LNCAP (cell line): ENCODE results near the gene HS3ST4.

ENCODE experiments used
- TF ChIP-seq, protein P1 (sequence below): fragments of 450-650 bp; IDR thresholded peaks from 2 replicates; pipeline ENCODE4 v1.5.1; 2017; ENCODE audit warnings: mild to moderate bottlenecking

HS3ST4 gene

DNA sequence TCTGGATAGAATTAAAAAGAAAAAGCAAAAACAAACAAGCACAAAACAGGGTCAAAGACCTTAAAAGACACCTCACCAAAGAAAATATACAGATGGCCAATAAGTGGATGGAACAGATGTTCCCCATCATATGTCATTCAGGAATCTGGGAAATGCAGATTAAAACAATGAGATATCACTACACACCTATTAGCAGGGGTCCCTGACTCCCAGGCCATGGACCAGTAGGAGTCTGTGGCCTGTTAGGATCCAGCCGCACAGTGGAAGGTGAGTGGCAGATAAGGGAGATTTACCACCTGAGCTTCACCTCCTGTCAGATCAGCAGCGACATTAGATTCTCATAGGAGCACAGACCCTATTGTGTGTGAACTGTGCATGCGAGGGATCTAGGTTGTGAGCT is 167.9 kb downstream of the HS3ST4 start:
- TF ChIP-seq, protein P1, sequence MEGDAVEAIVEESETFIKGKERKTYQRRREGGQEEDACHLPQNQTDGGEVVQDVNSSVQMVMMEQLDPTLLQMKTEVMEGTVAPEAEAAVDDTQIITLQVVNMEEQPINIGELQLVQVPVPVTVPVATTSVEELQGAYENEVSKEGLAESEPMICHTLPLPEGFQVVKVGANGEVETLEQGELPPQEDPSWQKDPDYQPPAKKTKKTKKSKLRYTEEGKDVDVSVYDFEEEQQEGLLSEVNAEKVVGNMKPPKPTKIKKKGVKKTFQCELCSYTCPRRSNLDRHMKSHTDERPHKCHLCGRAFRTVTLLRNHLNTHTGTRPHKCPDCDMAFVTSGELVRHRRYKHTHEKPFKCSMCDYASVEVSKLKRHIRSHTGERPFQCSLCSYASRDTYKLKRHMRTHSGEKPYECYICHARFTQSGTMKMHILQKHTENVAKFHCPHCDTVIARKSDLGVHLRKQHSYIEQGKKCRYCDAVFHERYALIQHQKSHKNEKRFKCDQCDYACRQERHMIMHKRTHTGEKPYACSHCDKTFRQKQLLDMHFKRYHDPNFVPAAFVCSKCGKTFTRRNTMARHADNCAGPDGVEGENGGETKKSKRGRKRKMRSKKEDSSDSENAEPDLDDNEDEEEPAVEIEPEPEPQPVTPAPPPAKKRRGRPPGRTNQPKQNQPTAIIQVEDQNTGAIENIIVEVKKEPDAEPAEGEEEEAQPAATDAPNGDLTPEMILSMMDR: no peak

DNA sequence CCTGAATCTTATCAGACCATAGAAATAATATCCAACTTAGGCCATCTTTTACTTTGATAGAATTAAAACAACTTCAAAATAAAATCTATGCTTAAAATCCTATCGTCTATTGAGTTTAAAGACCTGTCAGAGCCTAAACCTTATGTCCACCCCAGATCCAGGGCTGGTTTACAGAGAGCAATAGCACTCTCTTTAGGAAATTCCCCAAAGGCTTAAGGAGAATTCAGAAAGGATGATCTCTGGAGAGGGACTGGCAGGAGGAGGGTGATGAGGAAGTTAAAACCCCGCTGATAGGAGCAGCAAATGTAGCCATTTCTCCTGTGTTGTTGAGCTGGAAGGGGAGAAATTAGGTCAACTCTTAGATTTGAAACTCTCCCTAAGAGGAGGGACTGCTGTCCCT is 175.3 kb downstream of the HS3ST4 start:
- TF ChIP-seq, protein P1: no peak

DNA sequence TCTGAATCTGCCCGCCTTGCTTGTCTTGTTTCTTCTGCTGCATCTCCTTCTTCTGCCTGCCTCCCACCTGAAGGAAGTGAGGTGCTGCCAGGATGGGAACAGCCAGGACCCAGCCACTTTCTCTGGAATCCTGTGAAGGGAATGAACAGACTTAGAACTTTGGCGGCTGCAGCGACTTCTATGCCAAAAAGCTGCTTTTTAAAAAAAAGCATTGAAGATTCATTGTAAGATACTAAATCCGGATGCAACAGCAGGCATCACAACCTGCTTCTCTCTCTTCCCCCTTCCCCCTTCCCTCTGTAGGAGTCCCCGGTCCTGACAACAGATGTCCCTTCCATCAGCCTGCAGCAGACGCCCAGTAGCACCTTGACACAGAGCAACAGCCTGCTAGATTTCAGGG is 176.3 kb downstream of the HS3ST4 start:
- TF ChIP-seq, protein P1: no peak

DNA sequence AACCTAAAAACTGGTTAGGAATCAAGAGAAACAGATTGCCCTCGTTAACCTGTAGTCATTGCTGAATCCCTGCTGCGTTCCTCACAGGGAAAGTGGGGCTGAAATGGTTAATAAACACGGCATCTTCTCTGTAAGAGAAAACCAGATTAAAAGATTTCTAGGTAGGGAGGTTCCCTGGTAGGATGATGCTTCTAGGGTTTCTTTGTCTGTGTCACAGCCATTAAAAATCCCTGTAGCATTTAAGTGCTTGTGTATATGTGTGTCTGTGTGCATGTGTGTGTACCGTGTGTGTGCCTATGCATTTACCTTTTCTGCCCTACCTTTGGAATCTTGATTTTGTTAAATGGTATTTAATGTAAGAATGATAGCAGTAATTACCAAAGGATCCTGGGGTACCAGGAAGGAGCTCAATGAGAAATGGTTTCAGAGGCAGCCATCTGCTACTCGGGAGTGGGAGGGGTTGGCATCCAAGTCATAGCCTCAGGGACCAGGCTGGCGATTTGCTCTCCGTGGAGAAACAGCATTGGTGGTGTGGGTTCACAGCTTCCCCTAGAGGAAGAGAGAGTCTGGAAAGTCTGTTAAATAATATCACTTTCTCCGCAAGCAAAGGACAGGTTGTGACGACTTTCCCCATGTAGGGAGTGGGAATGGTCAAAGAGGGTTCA is 177.1 kb downstream of the HS3ST4 start:
- TF ChIP-seq, protein P1: no peak

DNA sequence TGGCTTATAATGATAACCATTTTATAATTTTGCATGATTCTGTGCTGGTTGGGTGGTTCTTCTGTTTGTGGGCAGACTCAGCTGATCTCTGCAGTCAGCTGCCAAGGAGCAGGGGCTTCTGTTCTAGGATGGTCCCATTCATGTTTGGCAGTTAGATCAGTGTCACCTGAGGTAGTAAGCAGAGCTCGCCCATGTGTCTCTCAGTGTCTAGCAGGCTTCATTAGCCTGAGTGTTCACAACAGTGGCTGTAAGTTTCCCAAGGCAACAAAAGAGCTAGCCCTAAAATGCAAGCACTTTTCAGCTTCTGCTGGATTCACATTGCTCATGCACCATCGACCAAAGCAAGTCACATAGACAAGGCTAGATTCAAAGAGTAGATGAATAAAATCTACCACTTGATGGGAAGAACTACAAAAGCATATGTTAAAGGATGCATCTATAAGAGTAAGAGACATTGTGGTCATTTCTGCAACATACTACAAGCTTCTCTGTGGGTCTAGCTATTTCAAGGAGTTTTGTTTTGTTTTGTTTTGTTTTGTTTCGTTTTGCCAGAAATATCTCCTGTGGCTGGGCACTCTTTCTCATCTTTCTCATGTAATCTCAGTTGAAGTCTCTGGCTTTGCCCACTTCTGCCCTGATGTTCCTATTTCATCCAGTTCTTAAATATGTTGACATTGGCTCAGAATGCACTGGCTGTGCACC is 180.8 kb downstream of the HS3ST4 start:
- TF ChIP-seq, protein P1: no peak

DNA sequence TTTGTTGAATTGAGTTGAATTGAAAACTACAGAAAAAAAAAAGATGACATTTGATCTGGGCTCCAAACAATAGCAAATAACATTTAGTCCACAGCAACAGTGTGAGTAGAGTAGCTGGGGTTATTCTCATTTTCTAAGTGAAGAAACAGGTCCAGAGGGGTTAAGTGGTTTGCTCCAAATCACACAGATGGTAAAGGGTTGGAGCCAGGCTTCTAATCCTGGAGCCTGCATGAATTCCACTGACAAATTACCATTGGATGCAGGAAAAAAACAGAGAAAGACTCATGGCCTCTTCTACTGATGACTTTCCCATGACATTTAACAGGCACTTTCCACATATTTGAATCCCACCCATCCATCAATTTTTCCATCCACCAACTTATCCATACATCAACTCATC is 182.4 kb downstream of the HS3ST4 start:
- TF ChIP-seq, protein P1: no peak

DNA sequence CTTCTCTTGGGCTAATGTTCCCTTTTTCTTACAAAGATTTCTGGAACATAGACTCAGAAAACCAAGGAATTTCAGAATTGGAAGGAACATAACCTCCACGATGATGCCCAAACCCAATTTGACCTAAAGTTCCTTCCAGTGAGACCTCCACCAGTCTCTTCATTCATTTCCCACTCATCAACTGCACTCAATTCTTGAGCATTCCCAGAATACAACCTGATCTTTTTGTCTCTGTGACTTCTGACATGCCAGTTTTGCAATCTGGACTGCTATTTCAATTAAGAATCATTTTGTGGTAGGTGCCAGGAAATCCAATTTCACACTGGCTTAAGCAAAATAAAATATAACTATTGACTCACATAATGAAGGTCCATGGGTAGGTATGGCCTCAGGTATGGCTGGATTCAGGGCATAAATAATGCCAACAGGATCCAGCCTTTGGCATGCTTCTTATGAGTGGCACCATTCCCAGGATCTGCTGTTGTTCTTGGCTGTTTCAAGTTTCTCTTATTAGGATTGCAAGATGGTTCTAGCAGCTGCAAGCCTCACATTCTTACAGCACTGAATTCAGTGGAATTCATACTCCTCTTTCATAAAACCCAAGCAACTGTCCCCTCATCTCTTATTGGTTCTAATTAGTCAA is 184.3 kb downstream of the HS3ST4 start:
- TF ChIP-seq, protein P1: no peak
